Hematopoietic multipotent progenitor cell (in vitro differentiated cells): ENCODE results near the gene FGF12. TPM values are rescaled to one million over a fixed set of nuclear protein-coding genes. Genes with fewer than 3 reads are reported as not detected.

ENCODE experiments used
- DNase-seq, 3 donors: peaks; one replicate each; pipeline ENCODE4 v3.0.0-alpha.2; 2011 to 2015; ENCODE audit warnings: low read depth in 2 of 3, low spot score in 2 of 3
- total RNA-seq: library from RNA; depleted of rRNA; stranded (reverse); fragments of >200 nt; gene quantifications from one replicate; pipeline ENCODE4 v1.2.3, GENCODE V29; 2012

The FGF12 gene
- total RNA-seq, 1 donor: not detected

DNA sequence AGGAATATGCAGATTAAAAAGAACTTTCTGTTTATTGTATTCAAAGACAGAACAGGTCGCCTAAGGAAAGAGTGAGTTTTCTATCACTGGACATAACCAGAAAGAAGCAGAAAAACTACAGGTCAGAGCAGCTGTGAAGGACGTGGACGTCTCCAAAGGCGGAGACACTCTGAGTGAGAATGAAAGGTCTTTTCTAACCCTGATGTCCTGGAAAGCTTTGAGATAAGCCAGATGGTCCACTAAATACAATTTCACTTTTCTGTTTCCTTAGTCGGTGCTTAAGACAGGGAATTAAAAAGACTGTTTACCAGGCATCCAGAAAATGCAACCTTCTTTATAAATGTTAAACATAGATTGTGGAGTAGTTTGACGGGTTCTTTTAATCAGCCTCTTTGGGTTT is 360.4 kb downstream of the FGF12 start:
- no peak for DNase-seq

DNA sequence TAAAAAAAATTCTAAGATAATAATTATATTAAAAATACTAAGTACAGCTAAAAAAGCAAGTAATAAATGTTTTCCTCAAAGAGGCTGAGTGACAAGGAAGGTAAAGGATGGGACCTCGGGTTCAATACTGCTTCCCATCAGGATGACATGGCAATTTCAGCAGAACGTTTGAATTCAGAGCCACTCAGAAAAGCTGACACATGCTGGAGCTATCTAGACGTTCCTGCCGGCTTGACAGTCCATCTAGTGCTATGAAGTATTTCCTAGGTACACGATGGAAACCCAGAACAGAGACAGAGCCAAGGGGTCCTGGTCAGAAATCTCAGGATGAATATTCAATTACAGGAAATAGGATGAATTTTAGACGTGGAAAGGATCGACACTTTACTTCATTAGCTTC is 361.8 kb downstream of the FGF12 start:
- no peak for DNase-seq

DNA sequence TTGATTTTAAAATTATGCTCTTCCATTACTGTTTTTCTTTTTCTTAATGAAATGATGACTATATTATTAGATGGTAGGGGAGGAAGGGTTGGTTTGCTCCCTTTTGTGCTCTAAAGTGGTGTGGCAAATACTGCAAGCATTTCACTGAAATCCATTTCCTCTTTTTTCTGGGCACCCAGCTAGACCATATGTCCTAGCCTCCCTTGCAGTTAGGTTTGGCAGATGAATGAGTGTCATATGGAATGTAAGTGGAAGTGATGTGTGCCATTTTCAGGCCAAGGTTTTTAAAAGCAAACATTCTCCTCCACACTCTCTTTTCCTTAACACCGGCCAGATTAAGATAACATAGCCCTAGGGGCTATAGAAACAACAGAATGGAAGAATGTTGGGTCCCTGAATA is 363.0 kb downstream of the FGF12 start:
- DNase-seq: no peak

DNA sequence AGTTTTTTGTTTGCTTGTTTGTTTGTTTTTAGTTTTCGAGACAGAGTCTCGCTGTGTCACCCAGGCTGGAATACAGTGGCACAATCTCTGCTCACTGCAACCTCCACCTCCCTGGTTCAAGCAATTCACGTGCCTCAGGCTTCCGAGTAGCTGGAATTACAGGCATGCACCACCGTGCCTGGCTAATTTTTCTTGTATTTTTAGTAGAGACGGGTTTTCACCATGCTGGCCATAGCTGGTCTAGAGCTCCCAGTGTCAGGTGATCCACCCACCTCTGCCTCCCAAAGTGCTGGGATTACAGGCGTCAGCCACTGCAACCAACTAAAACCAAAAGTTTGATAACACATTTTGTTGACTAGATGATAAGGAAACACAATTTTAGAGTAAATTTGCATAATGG is 372.7 kb downstream of the FGF12 start:
- no peak for DNase-seq

DNA sequence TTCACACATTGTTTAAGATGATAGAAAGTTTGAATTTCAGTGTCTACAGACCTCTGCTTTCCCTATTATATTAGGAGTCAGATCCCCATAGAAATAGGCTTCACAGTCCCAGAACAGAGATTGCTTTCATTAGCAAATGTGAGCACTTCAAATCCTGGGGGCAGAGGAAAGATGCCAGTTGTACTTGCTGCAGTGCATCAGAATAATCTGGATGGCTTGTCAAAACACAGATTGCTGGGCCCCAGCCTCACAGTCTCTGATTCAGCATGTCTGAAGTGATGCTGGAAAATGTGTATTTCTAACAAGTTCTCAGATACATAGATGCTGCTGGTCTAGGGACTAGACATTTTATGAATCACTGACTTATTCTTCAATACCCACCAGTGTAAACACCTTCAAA is 375.2 kb downstream of the FGF12 start:
- DNase-seq: no peak

DNA sequence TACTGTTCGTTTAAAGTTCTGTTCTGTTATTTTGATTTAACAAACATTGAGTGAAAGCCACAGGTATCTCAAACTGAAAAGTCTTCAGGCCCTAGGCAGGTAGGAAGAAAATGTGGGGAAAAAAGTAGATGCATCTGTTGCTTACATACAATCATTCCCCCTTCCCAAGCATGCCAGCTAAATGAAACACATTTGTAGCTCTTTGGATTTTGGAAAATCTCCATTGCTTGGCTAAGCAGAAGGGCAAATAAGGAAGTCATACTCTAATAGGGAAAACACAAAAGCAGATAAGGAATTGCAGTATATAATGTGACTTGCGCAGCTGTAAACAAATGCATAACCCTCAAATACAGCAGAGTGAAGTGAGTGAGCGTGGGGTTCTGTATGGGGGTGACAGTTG is 375.9 kb downstream of the FGF12 start:
- no peak for DNase-seq

DNA sequence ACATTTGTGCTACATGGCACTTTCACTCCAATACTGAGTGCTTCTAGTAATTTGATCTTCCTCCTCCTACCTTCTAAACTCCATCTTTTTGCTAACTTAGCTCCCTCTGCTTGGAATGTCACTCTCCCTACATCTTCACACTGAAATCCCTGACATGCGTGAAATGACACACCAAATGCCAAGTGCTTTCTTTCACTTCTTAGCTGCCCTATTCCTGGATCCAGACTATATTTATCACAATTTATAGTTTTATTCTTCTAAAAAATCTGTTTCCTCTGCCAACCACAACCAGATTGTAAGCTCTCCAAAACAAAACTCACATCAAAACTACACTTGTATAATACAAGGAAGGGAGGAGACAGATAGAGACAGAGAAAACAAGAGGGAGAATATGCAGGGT is 387.3 kb downstream of the FGF12 start:
- peak in 1 of 3 donors; percentile 22 for DNase-seq

DNA sequence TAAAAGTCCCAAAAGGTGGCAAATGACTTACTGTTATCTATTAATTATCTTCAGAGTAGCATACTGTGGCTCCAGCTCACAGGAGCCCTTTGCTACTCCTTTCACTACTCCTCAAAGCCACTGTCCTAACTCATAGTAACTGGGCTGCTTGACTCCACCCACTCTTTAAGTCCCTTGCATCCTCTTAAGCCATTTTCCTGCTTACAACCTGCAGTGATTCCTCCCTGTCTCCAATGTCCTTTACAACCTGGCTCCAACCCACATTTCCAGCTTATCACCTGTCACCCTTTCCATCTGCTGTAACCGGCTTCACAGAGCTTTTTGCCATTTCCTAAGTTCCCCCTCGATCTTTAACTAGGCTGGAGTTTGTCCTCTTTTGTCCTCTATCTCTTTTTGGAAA is 388.1 kb downstream of the FGF12 start:
- no peak for DNase-seq

DNA sequence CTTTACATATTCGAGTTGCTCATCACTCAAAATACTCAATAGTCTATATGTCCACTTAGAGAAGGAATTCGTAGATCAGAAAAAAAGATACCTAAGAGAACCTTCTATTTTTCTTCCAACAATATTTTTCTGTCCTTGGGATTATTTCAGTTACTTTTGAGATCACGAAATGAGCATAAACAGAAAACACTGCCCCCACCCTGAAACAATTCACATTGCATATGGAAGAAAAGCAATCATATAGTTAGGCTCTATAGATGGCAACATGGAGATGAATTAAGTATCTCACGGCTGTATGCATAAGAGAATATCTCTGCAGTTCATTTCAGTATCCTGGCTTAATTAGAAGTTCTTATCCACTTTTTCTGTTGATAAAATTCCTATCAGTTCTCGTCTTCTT is 391.1 kb downstream of the FGF12 start:
- DNase-seq: no peak

DNA sequence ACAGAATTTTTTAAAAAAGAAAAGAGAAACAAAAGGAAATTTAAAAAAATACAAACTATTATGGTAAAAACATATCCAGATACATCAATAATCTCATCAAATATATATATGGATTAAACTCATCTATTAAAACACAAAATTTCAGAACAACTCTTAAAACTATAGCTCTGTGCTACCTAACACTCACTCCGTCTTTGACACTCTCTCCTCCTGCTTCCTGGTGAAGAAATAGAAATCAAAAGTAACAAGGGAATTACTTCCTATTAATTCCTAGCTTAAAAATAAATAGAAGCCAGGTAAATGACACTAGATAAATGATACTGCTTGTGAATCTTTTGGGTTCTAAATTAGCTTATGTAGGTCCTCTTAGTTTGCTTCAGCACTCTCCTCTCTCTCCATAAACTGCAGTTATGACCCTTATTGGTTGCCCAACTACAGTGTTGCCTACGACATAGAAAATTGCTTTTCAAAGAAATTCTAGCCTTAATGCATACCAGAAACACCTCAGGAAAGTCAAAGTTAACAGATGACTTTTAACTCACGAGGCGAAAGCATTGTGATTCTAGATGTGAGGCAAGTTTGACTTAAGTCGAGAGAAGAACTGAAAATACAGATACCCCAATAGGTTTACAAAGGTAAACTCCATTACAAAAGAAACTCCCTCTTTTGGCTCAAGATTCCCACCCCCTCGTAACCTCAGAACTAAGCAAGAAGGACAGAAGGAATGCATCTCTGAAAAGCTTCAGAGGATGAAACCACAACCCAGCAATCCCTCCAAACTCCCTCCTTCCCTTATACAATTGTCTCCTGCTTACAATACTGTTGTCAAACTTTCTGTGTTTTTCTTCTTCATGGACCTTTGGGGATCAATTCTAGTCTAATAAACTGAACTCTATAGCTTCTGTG is 394.7 kb downstream of the FGF12 start:
- no peak for DNase-seq

DNA sequence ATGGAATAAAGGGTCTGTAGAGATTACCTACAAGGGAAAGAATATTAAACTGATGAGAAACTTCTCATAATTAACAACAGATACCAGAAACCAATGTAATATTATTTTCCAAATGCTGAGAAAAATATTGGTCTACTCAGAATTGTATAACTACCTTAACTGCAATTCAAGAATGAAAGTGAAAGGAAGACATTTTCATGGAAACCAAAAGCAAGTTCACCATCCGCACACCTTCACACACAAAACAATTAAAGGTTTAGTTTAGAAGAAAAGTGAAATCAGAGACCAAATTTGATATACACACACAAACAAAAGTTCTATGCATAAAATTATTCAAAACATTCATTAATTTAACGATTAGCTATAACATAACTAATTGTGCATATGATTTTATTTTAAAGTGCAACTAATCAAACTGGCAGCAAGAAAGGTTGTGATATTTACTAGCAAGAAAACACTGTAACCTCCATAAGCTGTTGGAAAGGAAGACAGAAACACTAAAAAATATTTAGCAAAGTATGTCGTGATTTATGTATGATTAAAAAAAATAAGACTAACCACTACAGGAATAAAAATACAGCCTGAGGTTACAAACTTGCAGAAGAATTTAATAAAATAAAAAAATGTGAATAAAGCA is 395.5 kb downstream of the FGF12 start:
- peak in 1 of 3 donors; percentile 17 for DNase-seq

DNA sequence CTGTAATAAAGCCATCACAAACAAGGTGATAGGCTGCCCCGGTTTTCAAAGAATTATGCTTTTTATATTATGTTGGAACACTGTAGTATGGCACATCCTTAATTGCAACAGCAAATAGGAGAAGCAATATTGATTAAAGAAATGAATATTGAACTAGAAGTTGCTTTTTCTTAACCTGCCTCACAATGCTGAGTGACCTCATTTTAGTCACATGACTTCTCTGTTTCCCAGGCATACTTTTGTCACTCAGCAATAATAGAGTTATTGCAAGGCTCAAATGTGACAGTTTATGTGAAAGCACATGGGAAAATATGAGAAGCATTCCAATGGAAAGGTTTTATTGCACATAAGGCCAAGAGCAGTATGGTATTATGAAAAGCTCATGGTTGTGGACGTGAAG is 400.7 kb downstream of the FGF12 start:
- no peak for DNase-seq

DNA sequence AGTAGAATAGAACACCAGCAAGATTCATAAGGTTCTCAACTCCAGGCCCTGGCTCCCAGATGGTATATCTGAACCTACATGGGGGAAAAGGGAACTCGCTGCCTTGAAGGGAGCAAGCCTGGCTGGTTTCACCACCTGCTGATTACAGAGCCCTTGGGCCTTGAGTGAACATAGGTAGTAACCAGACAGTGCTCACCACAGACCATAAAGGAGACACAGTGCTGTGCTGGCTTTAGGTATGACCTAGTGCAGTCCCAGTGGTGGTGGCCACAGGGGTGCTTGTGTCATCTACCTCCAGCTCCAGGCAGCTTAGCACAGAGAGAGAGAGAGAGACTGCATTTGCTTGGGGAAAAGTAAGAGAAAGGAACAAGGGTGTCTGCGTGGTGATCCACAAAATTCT is 409.8 kb downstream of the FGF12 start:
- no peak for DNase-seq

DNA sequence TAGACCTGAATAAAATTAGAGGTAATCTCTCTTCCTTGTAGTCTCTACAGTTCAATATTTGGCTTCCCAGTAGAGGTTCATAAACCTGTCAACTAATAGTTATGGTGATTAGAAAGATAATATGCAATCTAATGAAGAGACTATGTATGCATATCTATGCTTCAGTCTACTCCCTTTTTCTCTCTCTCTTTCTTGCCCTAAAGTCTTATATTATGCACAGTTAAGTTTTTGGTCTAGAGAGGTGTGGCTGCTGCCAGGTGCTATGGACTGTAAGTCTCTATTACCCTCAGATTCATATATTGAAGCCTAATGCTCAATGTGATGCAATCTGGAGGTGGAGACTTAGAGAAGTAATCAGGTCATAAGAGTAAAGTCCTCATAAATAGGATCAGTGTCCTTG is 413.7 kb downstream of the FGF12 start:
- no peak for DNase-seq

DNA sequence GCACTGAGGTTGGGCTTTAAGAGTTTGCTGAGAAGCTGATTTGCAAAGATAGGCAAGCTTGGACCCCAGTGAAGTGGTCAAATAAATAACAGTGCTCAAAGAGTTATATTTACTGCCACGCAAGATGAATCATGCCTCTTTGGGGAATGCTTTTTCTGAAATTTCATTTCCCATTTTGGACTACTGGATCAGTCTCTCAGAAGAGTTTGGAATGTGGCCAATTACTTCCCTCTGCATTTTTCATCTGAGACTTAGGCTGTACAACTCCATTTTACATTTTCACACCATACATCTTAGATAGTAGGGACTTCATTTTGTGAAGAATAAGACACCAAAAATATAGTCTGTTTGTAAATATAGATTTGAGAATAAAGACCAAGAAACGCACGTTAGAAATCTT is 419.7 kb downstream of the FGF12 start:
- no peak for DNase-seq

DNA sequence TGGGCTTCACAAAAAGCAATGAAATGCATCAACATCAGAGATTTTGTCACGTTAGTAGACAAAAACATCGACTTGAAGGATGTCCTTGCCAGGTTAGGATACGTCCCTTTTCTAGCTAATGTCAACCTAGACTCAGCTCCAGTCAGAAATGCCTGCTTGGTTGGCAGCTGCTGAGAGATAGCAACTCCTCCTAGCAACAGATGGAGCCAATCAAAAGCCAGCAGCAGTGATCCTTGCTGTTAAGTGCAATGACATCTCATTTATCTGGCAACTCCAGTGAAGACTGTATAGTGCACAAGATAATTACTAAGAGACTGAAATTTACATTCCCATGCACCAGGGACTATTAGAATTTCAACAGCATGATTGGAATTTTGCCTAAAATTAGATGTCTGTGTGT is 424.1 kb downstream of the FGF12 start:
- DNase-seq: no peak

DNA sequence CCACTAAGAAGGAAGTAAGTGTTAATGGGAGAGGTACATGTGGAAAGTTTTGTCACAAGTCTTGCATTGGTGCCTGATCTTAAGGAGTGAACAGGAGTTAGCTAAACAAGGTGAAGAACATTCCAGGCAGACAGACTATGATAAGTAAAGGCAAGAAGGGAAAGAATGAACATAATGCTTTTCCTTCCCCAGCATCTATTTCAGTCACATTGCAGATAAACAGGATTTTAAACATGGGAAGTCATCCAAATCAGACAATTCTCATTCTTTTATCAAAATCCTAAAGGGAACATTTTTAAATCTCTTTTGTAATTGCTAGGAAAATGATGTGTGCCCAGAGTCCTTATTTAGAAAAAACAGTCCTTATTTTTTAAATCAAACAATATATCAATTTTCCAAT is 424.6 kb downstream of the FGF12 start:
- DNase-seq: no peak

DNA sequence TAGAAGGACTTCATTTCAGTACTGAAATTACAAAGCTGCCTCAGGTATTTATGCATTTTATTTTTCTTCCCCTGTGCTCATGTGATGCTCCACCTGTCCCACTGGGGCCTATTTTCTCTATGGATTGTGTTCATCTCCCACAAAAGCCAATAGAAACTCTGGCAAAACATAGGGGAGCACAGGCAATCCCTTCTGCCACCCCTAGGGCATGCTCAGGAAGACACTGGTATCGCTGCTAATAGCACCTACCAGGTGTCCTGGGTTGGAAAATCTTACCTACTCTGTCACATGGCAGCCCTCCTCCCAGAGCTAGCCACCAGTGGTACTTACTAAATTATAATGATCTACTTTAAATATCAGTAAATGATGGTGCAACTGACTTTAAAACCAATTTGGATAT is 427.4 kb downstream of the FGF12 start:
- DNase-seq: no peak

DNA sequence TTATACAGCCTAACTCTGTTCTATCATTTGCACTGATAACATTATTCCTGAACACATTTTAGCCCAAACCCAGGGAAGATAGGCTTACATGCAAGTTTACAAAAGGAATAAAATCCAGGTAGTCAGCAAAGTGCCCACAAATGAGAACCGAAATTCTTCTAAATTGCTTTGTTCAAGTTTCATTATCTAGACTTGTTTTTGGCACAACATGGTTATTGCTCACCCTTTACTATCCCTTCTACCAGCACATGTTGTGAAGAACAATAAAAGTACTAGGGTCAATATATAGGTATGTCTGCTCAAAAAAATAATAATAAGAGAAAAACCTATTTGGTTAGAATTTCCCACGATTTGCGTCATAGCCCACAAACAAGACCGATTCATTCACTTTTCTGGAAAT is 430.5 kb downstream of the FGF12 start:
- no peak for DNase-seq

DNA sequence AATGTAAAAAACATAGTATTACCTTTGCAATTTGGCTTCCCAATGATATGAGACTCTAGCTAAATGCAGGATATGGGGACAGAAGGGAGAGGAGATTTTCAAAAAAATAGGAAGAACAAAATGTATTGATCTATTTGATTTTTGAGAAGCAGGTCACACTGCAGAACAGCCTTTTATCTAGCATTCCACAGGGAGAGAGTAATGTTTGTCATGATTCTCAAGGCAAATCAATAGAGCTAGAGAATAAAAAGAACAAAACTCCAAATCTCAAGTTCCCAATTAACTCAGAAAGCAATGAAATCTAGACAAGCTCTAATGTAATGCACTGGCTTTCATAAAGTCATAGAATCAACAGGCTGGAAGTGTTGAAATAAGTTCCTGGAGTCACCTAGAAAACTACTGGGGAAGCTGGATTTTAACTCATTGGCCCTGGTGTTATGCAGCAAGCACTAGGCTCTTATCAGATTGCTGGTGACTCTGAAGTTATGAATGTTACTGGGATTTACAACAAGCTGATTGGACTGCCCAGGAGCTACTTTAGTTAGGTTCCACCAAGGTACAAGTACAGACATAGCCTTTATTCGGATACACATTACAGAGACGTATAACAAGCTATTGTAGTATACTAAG is 442.8 kb downstream of the FGF12 start:
- DNase-seq: no peak

DNA sequence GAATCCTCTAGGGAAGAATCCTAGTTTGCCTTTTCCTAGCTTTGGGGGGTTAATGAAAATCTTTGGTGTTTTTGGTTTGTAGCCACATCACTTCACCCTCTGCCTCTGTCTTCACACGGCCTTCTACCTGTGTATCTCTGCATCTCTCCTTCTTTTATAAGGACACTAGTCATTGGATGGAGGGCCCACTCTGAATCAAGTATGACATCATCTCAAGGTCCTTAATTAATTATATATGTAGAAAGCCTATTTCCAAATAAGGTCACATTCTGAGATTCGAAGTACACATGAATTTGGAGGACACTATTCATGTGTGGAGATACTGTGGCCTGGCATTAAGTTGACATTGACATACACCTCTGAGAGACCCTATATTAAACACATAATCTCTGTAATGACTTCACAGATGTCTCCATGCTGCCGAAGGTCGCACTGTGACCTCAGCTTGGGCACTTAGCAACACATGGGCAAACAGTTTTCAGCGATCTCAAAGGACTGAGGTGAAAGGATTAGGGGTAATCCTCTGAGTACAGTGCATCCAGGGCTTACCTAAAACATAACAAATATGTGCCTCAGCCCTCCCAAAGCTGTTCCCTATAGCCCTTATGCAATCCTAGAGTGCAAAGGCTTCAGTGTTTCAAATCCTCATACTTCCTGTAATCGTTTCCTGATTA is 446.0 kb downstream of the FGF12 start:
- no peak for DNase-seq
